Measurements from ENCODE around the gene ANKS1B.

- TF ChIP-seq POLR2A (IDR thresholded peaks at IDR 0.05; ENCODE audit: low read length) = no peak
- TF ChIP-seq GATA1 (IDR thresholded peaks at IDR 0.05; ENCODE audit: low read depth, low read length) = no peak
Measured at GRCh38 chr12:99212275-99212674, 772.5 kb downstream of the ANKS1B start.

Measured in erythroblast (primary cell).